ENCODE data around the gene TRAF3.

Gene TRAF3

DNA sequence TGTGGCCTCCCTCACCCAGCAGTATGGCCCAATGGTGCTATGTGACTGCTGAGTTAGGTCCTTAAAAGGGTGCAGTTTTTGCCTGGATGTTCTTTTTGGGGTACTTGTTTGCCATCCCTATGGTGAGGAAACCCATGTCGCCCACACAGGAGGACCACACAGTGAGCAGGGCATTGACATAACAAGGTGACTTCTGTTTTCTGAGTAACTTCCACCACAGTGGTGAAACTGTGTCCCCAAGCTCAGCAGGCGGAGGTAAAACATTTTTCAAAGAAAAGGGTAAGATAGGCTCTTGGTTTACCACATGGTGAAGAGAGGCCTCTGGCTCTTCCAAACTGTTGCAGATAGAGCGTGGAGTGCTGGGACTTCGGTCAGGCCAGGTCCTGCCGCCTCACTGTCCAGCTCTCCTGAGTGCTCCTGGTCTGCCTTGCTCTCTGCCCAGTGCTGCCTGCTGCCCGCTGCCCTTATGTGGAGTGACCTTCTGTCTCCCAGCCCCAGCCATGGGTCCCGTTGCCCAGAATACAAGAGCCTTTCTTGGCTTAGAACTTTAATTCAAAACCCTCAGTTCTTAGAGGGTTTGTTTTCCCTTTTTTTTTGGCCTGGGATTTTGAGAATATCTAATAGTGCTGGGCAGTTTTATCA lies 54.0 kb downstream of the TRAF3 start:
- Histone ChIP-seq H3K79me1 (ENCODE audit: low read length) (no peaks in the 10 kb centered on the region), H3K4me2 (ENCODE audit: low read length) (no peak overlapping the region), H2BK5ac (ENCODE audit: low read depth, low read length, poor library complexity) (no peak overlapping the region), H4K91ac (ENCODE audit: low read depth, low read length) (no peak overlapping the region), H3K36me3 (ENCODE audit: control insufficient read depth in 1 of 2, insufficient read depth in 2 of 2, low read length in 2 of 2) (peaks cover 2 to 4% of the 10 kb centered on the region in 2 experiments), H3K4me1 (ENCODE audit: control insufficient read depth in 1 of 2, insufficient read depth in 2 of 2, low read length in 2 of 2) (peaks cover 0 to 2% of the 10 kb centered on the region in 2 experiments), H3K27me3 (ENCODE audit: insufficient read depth, low read length) (no peaks in the 10 kb centered on the region), H3K79me2 (ENCODE audit: control insufficient read depth, insufficient read depth, low read length, poor library complexity) (no peaks in the 10 kb centered on the region), H3K9me3 (ENCODE audit: insufficient read depth, low read depth, low read length) (no peaks in the 10 kb centered on the region), H3K23ac (ENCODE audit: low read length) (no peak overlapping the region), H2BK120ac (ENCODE audit: insufficient read depth, low read length, poor library complexity) (no peak overlapping the region), H4K12ac (ENCODE audit: low read depth, low read length) (no peak overlapping the region), H3K14ac (ENCODE audit: low read length) (no peak overlapping the region), H3K27ac (ENCODE audit: low read depth, low read length) (no peak overlapping the region), H4K8ac (ENCODE audit: low read depth, low read length) (no peak overlapping the region), H2AK5ac (ENCODE audit: low read length) (no peak overlapping the region), H2BK12ac (ENCODE audit: low read length) (no peak overlapping the region), H3K4ac (ENCODE audit: low read depth, low read length) (no peak overlapping the region), H2AFZ (ENCODE audit: insufficient read depth, low read length, poor library complexity) (no peak overlapping the region), H3K4me3 (ENCODE audit: low read depth, low read length) (no peak overlapping the region), H3K18ac (ENCODE audit: low read length) (no peak overlapping the region), H3K9ac (ENCODE audit: low read length) (no peak overlapping the region)
- WGBS (ENCODE audit: extremely low coverage, insufficient coverage, insufficient read length) = no CpG with 5 or more reads among the region's 7 CpGs
- no peak for DNase-seq

DNA sequence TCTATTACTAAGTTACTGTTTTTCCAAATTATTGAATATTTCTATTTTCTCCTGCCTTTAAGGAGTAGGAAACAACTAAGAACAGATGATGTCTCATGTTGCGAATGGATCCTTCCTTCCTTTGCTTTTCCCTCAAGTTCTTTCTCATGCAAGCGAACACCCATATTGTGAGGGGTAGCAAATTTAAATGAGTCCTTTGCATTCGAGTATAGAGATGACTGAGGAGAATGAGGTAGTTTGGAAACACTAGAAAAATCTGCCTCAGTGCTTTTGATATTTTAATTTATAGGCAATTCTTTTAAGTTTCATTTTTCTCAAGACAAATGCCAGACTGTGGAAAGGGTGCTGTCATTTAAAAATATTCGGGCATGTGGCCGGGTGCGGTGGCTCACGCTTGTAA lies 56.1 kb downstream of the TRAF3 start:
- Histone ChIP-seq H3K9ac (ENCODE audit: low read length) (no peak overlapping the region), H3K79me1 (ENCODE audit: low read length) (no peaks in the 10 kb centered on the region), H3K79me2 (ENCODE audit: control insufficient read depth, insufficient read depth, low read length, poor library complexity) (no peaks in the 10 kb centered on the region), H3K9me3 (ENCODE audit: insufficient read depth, low read depth, low read length) (no peaks in the 10 kb centered on the region), H3K27me3 (ENCODE audit: insufficient read depth, low read length) (no peaks in the 10 kb centered on the region), H4K91ac (ENCODE audit: low read depth, low read length) (no peak overlapping the region), H3K4me1 (ENCODE audit: control insufficient read depth in 1 of 2, insufficient read depth in 2 of 2, low read length in 2 of 2) (peaks cover 0 to 2% of the 10 kb centered on the region in 2 experiments), H2BK12ac (ENCODE audit: low read length) (no peak overlapping the region), H3K23ac (ENCODE audit: low read length) (no peak overlapping the region), H3K4ac (ENCODE audit: low read depth, low read length) (no peak overlapping the region), H3K4me3 (ENCODE audit: low read depth, low read length) (no peak overlapping the region), H2AK5ac (ENCODE audit: low read length) (no peak overlapping the region), H2BK120ac (ENCODE audit: insufficient read depth, low read length, poor library complexity) (no peak overlapping the region), H3K18ac (ENCODE audit: low read length) (no peak overlapping the region), H2AFZ (ENCODE audit: insufficient read depth, low read length, poor library complexity) (no peak overlapping the region), H4K8ac (ENCODE audit: low read depth, low read length) (no peak overlapping the region), H3K14ac (ENCODE audit: low read length) (no peak overlapping the region), H4K12ac (ENCODE audit: low read depth, low read length) (no peak overlapping the region), H2BK5ac (ENCODE audit: low read depth, low read length, poor library complexity) (no peak overlapping the region), H3K36me3 (ENCODE audit: control insufficient read depth in 1 of 2, insufficient read depth in 2 of 2, low read length in 2 of 2) (peaks cover 0 to 2% of the 10 kb centered on the region in 2 experiments), H3K4me2 (ENCODE audit: low read length) (no peak overlapping the region), H3K27ac (ENCODE audit: low read depth, low read length) (no peak overlapping the region)
- DNase-seq = no peak
- no CpG with 5 or more reads among the region's 7 CpGs for WGBS (ENCODE audit: extremely low coverage, insufficient coverage, insufficient read length)

GRCh38 chr14:102833991-102834390 lies 56.7 kb downstream of the TRAF3 start:
- Histone ChIP-seq H4K91ac (ENCODE audit: low read depth, low read length) (no peak overlapping the region), H4K12ac (ENCODE audit: low read depth, low read length) (no peak overlapping the region), H4K8ac (ENCODE audit: low read depth, low read length) (no peak overlapping the region), H3K23ac (ENCODE audit: low read length) (no peak overlapping the region), H3K79me2 (ENCODE audit: control insufficient read depth, insufficient read depth, low read length, poor library complexity) (no peaks in the 10 kb centered on the region), H2AK5ac (ENCODE audit: low read length) (no peak overlapping the region), H3K14ac (ENCODE audit: low read length) (no peak overlapping the region), H3K4me1 (ENCODE audit: control insufficient read depth in 1 of 2, insufficient read depth in 2 of 2, low read length in 2 of 2) (peaks cover 0 to 2% of the 10 kb centered on the region in 2 experiments), H3K18ac (ENCODE audit: low read length) (no peak overlapping the region), H3K79me1 (ENCODE audit: low read length) (no peaks in the 10 kb centered on the region), H3K27me3 (ENCODE audit: insufficient read depth, low read length) (no peaks in the 10 kb centered on the region), H3K4me3 (ENCODE audit: low read depth, low read length) (no peak overlapping the region), H2AFZ (ENCODE audit: insufficient read depth, low read length, poor library complexity) (no peak overlapping the region), H2BK12ac (ENCODE audit: low read length) (no peak overlapping the region), H2BK5ac (ENCODE audit: low read depth, low read length, poor library complexity) (no peak overlapping the region), H3K4ac (ENCODE audit: low read depth, low read length) (no peak overlapping the region), H2BK120ac (ENCODE audit: insufficient read depth, low read length, poor library complexity) (no peak overlapping the region), H3K36me3 (ENCODE audit: control insufficient read depth in 1 of 2, insufficient read depth in 2 of 2, low read length in 2 of 2) (peaks cover 0 to 2% of the 10 kb centered on the region in 2 experiments), H3K9me3 (ENCODE audit: insufficient read depth, low read depth, low read length) (no peaks in the 10 kb centered on the region), H3K9ac (ENCODE audit: low read length) (no peak overlapping the region), H3K27ac (ENCODE audit: low read depth, low read length) (no peak overlapping the region), H3K4me2 (ENCODE audit: low read length) (no peak overlapping the region)
- no CpG with 5 or more reads among the region's 9 CpGs for WGBS (ENCODE audit: extremely low coverage, insufficient coverage, insufficient read length)
- DNase-seq = peak in 1 of 2 donors; percentile 50

GRCh38 chr14:102835959-102836358 lies 58.7 kb downstream of the TRAF3 start:
- Histone ChIP-seq H3K4me2 (ENCODE audit: low read length) (no peak overlapping the region), H3K79me1 (ENCODE audit: low read length) (no peaks in the 10 kb centered on the region), H3K4me3 (ENCODE audit: low read depth, low read length) (no peak overlapping the region), H3K4me1 (ENCODE audit: control insufficient read depth in 1 of 2, insufficient read depth in 2 of 2, low read length in 2 of 2) (no peaks in the 10 kb centered on the region), H3K18ac (ENCODE audit: low read length) (no peak overlapping the region), H2AFZ (ENCODE audit: insufficient read depth, low read length, poor library complexity) (no peak overlapping the region), H3K27me3 (ENCODE audit: insufficient read depth, low read length) (no peaks in the 10 kb centered on the region), H3K9ac (ENCODE audit: low read length) (no peak overlapping the region), H2AK5ac (ENCODE audit: low read length) (no peak overlapping the region), H2BK5ac (ENCODE audit: low read depth, low read length, poor library complexity) (no peak overlapping the region), H3K36me3 (ENCODE audit: control insufficient read depth in 1 of 2, insufficient read depth in 2 of 2, low read length in 2 of 2) (peaks cover 0 to 2% of the 10 kb centered on the region in 2 experiments), H3K27ac (ENCODE audit: low read depth, low read length) (no peak overlapping the region), H3K4ac (ENCODE audit: low read depth, low read length) (no peak overlapping the region), H2BK120ac (ENCODE audit: insufficient read depth, low read length, poor library complexity) (no peak overlapping the region), H4K91ac (ENCODE audit: low read depth, low read length) (no peak overlapping the region), H3K9me3 (ENCODE audit: insufficient read depth, low read depth, low read length) (no peaks in the 10 kb centered on the region), H3K23ac (ENCODE audit: low read length) (no peak overlapping the region), H3K14ac (ENCODE audit: low read length) (no peak overlapping the region), H2BK12ac (ENCODE audit: low read length) (no peak overlapping the region), H4K12ac (ENCODE audit: low read depth, low read length) (no peak overlapping the region), H4K8ac (ENCODE audit: low read depth, low read length) (no peak overlapping the region), H3K79me2 (ENCODE audit: control insufficient read depth, insufficient read depth, low read length, poor library complexity) (no peaks in the 10 kb centered on the region)
- no peak for DNase-seq
- no CpG with 5 or more reads among the region's 5 CpGs for WGBS (ENCODE audit: extremely low coverage, insufficient coverage, insufficient read length)
